ENCODE data around the gene TOR1A.

DNA sequence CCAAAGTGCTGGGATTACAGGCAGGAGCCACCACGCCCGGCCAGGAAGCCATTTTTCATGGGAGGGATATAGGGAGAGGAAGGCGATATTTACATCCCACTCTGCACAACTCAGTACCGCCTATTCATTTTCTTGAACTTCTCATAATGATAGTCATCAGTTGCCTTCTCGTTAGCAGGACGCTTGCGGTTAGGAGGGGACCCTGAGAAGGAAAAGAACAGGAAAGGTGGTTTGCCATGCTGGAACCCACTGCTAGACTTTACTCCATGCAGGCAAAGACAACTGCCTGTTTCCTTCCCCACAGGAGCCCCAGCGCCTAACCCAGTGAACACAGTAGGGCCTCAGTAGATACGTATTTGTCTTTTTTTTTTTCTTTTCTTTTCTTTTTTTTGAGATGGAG, 4.1 kb upstream of the TOR1A start:
- TF ChIP-seq EZH2 (IDR thresholded peaks at IDR 0.05; ENCODE audit: low read length) (no peak), CTCF (optimal IDR thresholded peaks at IDR 0.05 in 1 of 3, IDR thresholded peaks at IDR 0.05 in 1 of 3, conservative IDR thresholded peaks at IDR 0.05 in 1 of 3; ENCODE audit: extremely low read depth in 1 of 3, insufficient read depth in 2 of 3, low read length in 3 of 3) (no peak)

Data from keratinocyte (primary cell).